NCI-H1694 treated with DMSO at 0.1 percent for 48 hours (cell line): ENCODE measurements around the gene ADAMTS2.

Experiments
- DNase-seq: peaks from one replicate; lab custom pipeline; 2025; lab: John Stamatoyannopoulos, UW

Gene ADAMTS2

GRCh38 chr5:179232091-179232735, 113.0 kb downstream of the ADAMTS2 start:
- DNase-seq = no peak

GRCh38 chr5:179231309-179231708, 114.0 kb downstream of the ADAMTS2 start:
- no peak for DNase-seq

GRCh38 chr5:179230061-179230461, 115.2 kb downstream of the ADAMTS2 start:
- no peak for DNase-seq

- no peak for DNase-seq
Observed at GRCh38 chr5:179229331-179229831, 115.9 kb downstream of the ADAMTS2 start.

GRCh38 chr5:179228341-179229121, 116.7 kb downstream of the ADAMTS2 start:
- no peak for DNase-seq

- DNase-seq = no peak
Observed at GRCh38 chr5:179227580-179228311, 117.5 kb downstream of the ADAMTS2 start.

- no peak for DNase-seq
Observed at GRCh38 chr5:179227229-179227579, 118.1 kb downstream of the ADAMTS2 start.

- no peak for DNase-seq
Observed at GRCh38 chr5:179226696-179227095, 118.6 kb downstream of the ADAMTS2 start.

- no peak for DNase-seq
Observed at GRCh38 chr5:179225387-179225786, 119.9 kb downstream of the ADAMTS2 start.

- no peak for DNase-seq
Observed at GRCh38 chr5:179224741-179225140, 120.5 kb downstream of the ADAMTS2 start.

- no peak for DNase-seq
Observed at GRCh38 chr5:179223961-179224360, 121.3 kb downstream of the ADAMTS2 start.

GRCh38 chr5:179223528-179223927, 121.7 kb downstream of the ADAMTS2 start:
- DNase-seq = no peak

GRCh38 chr5:179222246-179223017, 122.8 kb downstream of the ADAMTS2 start:
- DNase-seq = no peak

GRCh38 chr5:179221877-179222220, 123.4 kb downstream of the ADAMTS2 start:
- no peak for DNase-seq

GRCh38 chr5:179221196-179221876, 123.9 kb downstream of the ADAMTS2 start:
- DNase-seq = no peak

GRCh38 chr5:179220716-179221115, 124.5 kb downstream of the ADAMTS2 start:
- DNase-seq = no peak

GRCh38 chr5:179219661-179220620, 125.3 kb downstream of the ADAMTS2 start:
- no peak for DNase-seq

- DNase-seq = no peak
Observed at GRCh38 chr5:179218943-179219330, 126.3 kb downstream of the ADAMTS2 start.

GRCh38 chr5:179217956-179218942, 127.0 kb downstream of the ADAMTS2 start:
- DNase-seq = no peak
